IPS DF 19.7 (cell line): ENCODE results near the gene VKORC1L1.
"Not testable (repeated sequence)": the region's sequence is repeated elsewhere in the genome, so short reads cannot be mapped to it uniquely, and the experiment has no call there.

Source experiments
- DNase-seq: peaks from one replicate; pipeline ENCODE4 v3.0.0-alpha.2; 2013; ENCODE audit warnings: low read depth, low spot score

The VKORC1L1 gene

DNA sequence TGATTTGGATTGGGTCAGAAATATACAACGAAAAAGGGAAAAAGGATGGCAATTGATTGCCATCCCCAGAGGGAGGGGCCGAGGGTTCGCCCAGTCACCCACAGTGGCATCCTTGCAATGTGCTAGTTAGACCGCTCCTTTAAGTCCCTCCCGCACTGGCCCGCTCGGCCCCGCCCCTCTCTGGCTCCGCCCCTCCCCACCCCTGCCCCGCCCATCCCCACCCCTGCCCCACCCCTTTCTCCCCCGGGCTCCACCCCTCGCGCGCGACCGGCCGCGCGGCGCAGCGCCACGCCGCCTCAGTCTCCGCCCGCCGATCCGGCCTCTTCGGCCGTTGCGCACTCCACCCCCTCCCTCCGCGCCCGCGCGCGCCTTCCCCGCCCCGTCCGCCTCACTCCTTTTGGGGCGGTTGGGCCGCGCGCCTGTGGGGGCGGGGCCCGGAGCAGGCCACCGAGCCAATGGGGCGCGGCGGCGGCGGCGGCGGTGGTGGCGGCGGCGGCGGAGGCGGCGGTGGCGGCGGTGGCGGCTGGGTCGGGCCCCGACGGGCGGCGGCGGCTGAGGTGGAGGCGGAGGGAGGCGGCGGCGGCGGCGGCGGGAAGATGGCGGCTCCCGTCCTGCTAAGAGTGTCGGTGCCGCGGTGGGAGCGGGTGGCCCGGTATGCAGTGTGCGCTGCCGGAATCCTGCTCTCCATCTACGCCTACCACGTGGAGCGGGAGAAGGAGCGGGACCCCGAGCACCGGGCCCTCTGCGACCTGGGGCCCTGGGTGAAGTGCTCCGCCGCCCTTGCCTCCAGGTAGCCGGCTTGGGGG, at the start of gene VKORC1L1:
TSS of gene VKORC1L1 (plus strand) at position 299 of the 806 bp plus-strand sequence. CDS start at position 597, 298 bp downstream.
- DNase-seq = peak; percentile 33

DNA sequence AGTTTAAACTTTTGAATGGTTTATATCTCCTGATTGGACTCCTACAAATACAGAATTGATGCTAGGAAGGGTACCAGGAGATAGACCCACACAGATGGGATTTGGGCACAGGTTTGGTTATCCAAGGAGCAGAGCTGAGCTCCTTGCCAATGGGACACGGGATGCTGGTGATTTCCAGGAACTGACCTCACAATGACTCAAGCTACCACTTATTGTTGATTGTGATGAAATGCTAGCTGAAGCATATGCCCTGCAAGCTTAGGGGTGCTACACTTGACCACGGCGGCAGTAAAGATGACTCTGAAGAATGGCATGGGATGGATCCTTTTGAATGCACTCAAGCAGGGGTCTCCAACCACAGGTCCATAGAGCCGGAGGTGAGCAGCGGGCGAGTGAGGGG, 45.5 kb upstream of the VKORC1L1 start:
- DNase-seq = no peak

GRCh38 chr7:65832281-65832680, 40.6 kb upstream of the VKORC1L1 start:
- no peak for DNase-seq

GRCh38 chr7:65836684-65837083, 36.2 kb upstream of the VKORC1L1 start:
- DNase-seq = not testable (repeated sequence)

DNA sequence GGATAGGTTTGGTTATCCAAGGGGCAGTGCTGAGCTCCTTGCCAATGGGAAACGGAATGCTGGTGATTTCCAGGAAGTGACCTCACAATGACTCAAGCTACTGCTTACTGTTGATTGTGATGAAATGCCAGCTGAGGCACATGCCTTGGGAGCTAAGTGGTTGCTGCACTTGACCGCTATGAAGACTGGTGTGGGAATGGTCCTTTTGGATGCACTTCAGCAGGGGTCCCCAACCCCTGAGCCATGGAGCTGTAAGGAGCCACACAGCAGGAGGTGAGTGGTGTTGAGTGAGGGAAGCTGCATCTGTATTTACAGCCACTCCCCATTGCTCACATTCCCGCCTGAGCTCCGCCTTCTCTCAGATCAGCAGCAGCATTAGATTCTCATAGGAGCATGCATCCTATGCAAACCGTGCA, 35.3 kb upstream of the VKORC1L1 start:
- DNase-seq = not testable (repeated sequence)

DNA sequence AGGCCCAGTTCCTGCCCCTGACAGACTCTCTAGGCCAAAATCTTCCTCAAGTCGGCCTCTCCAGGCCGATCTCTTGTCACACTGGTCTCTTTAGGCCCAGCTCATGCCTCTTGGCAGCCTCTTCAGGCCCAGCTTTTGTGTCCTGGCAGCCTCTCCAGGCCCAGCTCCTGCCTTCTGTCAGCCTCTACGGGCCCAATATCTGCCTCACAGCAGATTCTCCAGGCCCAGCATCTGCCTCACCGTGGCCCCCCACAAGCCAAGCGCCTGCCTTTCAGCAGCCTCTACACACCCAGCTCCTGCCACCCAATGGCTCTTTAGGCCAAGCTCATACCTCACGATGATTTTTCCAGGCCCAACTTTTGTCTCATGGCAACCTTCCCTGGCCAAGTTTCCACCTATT, 33.0 kb upstream of the VKORC1L1 start:
- DNase-seq = no peak

- DNase-seq = no peak
Measured at GRCh38 chr7:65840446-65840845, 32.4 kb upstream of the VKORC1L1 start.

GRCh38 chr7:65843616-65844015, 29.3 kb upstream of the VKORC1L1 start:
- DNase-seq = not testable (repeated sequence)

- no peak for DNase-seq
Measured at GRCh38 chr7:65846008-65846570, 26.8 kb upstream of the VKORC1L1 start.

- DNase-seq = not testable (repeated sequence)
Measured at GRCh38 chr7:65853426-65853825, 19.4 kb upstream of the VKORC1L1 start.

- DNase-seq = not testable (repeated sequence)
Measured at GRCh38 chr7:65853892-65854291, 19.0 kb upstream of the VKORC1L1 start.

- not testable (repeated sequence) for DNase-seq
Measured at GRCh38 chr7:65857321-65857894, 15.5 kb upstream of the VKORC1L1 start.

- not testable (repeated sequence) for DNase-seq
Measured at GRCh38 chr7:65858660-65859059, 14.2 kb upstream of the VKORC1L1 start.

GRCh38 chr7:65866244-65866643, 6.6 kb upstream of the VKORC1L1 start:
- DNase-seq = not testable (repeated sequence)

DNA sequence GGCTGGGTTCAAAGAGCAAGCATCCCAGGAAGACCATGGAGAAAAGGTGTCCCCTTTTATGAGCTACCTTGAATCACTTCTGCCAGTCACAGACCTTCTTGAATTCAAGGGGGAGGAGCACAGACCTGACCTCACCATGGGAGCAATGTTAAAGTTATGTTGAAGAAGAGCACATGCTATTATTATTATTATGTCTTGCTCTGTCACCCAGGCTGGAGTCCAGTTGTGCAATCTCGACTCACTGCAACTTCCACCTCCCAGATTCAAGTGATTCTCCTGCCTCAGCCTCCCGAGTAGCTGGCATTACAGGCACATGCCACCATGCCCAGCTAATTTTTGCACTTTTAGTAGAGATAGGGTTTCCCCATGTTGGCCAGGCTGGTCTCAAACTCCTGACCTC, 5.2 kb upstream of the VKORC1L1 start:
- DNase-seq = not testable (repeated sequence)

DNA sequence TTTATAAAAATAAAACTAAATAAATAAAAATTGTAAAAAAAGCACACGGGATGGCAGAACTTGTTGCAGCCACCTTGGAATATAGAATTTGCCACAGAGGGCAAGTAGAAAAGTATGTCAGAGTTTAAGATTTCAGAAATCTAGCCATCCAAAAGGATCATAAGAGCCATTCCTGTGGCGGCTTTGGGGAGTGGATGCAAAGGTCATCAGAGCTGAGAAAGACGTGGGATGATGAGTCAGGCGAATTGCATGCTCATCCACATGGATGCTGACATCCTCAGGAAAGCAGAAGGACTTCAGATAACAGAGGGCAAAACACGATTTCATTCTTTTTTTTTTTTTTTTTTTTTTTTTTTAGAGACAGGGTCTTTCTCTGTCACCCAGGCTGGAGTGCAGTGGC, 3.6 kb upstream of the VKORC1L1 start:
- not testable (repeated sequence) for DNase-seq

GRCh38 chr7:65871451-65871850, 1.4 kb upstream of the VKORC1L1 start:
- not testable (repeated sequence) for DNase-seq

DNA sequence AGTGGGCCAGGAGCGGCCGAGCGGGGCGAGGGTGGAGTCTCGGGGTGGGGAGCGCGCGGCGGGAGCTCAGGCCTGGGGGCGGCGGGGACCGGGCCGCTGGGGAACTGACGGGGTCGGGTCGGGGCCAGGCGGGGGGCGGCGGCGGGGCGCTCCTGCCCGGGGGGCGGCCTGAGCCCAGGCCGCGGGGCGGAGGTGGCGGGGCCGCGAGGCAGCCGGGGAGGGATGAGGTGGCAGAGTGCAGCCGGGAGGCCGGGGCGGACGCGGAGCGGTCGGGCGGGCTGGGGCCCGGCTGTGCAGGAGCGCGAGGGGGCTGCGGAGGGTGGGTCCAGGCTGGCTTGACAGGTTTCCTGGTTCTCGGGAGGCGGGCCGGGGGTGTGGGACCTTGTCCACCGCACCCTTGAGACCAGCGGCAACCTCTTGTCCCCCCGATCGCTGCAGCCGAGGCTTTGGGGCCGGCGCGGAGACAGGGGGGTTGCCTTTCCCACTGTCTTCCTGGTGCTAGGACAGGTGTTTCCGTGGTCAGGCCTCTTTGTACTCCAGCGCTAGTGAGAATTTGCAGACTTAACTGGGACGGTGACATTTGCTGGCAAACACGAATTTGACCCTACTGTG, 814 bp downstream of the VKORC1L1 start:
- not testable (repeated sequence) for DNase-seq

- DNase-seq = not testable (repeated sequence)
Measured at GRCh38 chr7:65875715-65876114, 2.8 kb downstream of the VKORC1L1 start.

DNA sequence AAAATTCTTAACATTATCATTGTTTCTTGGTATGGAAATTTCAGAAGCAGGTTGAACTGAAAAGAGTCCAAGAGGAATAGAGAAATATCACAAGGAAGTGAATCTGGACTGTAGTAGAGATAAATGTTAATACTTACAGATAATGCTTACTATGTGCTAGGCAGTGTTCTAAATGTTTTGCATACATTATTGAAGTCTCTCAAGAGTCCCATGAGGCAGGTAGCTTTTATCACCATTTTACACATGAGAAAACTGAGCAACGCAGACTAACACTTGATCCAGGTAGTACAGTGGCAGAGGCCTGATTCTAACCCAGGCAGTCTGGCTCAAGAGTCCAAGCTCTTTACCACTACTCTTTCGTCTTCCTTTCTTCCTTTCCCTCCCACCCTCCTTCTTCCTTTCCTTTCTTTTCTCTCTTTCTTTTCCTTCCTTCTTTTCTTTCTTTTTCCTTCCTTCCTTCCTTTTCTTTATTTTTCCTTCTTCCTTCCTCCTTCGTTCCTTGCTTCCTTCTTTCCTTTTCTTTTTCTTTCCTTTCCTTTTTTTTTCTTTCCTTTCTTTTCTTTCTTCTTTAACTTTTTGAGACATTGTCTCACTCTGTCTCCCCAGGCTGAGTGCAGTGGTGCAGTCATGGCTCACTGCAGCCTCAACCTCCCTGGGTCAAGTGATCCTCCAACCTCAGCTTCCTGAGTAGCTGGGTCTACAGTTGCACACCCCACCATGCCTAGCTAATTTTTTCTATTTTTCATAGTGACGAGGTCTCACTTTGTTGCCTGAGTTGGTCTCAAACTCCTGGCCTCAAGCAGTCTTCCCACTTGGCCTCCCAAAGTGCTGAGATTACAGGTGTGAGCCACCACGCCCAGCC, 6.6 kb downstream of the VKORC1L1 start:
- not testable (repeated sequence) for DNase-seq

GRCh38 chr7:65880242-65880641, 7.4 kb downstream of the VKORC1L1 start:
- not testable (repeated sequence) for DNase-seq
